T-cell (primary cell): ENCODE results near the gene BCR. TPM values are rescaled to one million over a fixed set of nuclear protein-coding genes. Genes with fewer than 3 reads are reported as not detected.
"Not testable (repeated sequence)": the region's sequence is repeated elsewhere in the genome, so short reads cannot be mapped to it uniquely, and the experiment has no call there.

ENCODE experiments used
- ATAC-seq, 4 experiments: fragments of 200-7000 bp in 3 of 4; fragments of 150-1000 bp in 1 of 4; cut with Tn5 transposase; replicated peaks in 1 of 4; 1 replicate in 3 of 4; 2 replicates in 1 of 4; pipeline ENCODE4 v1.10.0; 2021; ENCODE audit warnings: moderate library complexity in 3 of 4, mild to moderate bottlenecking in 2 of 4, moderate number of reproducible peaks in 1 of 4
- CTCF ChIA-PET, 2 donors: fragments of 300-600 bp; sonication (Branson Sonifier 250); formaldehyde crosslinking; loops; one replicate each; lab custom pipeline; 2022; ENCODE audit warnings: antibody characterized with exemption in 2 of 2; lab: Charles Lee
- POLR2A ChIA-PET, 2 donors: fragments of 300-600 bp; sonication (Branson Sonifier 250); formaldehyde crosslinking; loops; one replicate each; lab custom pipeline; 2022; ENCODE audit warnings: antibody characterized with exemption in 2 of 2; lab: Charles Lee
- DNase-seq, 35 experiments: peaks; one replicate each; pipeline versions ENCODE4 v3.0.0 to v3.0.0-alpha.2; 2013 to 2023
- H3K27ac ChIP-seq: one replicate; pipeline ENCODE4 v1.5.1; 2013; ENCODE audit warnings: low read length
- H3K27me3 ChIP-seq, 2 experiments: replicated peaks in 1 of 2; 1 replicate in 1 of 2; 2 replicates in 1 of 2; pipeline versions ENCODE4 v1.6.1 to v1.7.0; 2013; ENCODE audit warnings: low read length in 1 of 2, mixed read lengths in 1 of 2; ENCODE audit not compliant: control insufficient read depth in 2 of 2, insufficient read depth in 2 of 2; ENCODE audit errors: extremely low read depth in 1 of 2
- H3K36me3 ChIP-seq, 2 donors: 1 replicate in 1 of 2; 2 replicates in 1 of 2; pipeline versions ENCODE4 v1.6.1 to v1.7.0; 2013; ENCODE audit warnings: low read length in 1 of 2; ENCODE audit not compliant: control insufficient read depth in 2 of 2, insufficient read depth in 1 of 2; ENCODE audit errors: extremely low read depth in 1 of 2
- H3K4me1 ChIP-seq, 2 experiments: 1 replicate in 1 of 2; 2 replicates in 1 of 2; pipeline versions ENCODE4 v1.6.1 to v1.7.0; 2013; ENCODE audit warnings: low read length in 2 of 2, mixed read lengths in 1 of 2; ENCODE audit not compliant: insufficient read depth in 2 of 2, control insufficient read depth in 1 of 2; ENCODE audit errors: extremely low read depth in 1 of 2
- H3K4me3 ChIP-seq, 2 donors: 1 replicate in 1 of 2; 2 replicates in 1 of 2; pipeline versions ENCODE4 v1.5.1 to v1.7.0; 2013; ENCODE audit warnings: mild to moderate bottlenecking in 2 of 2, low read length in 1 of 2, moderate library complexity in 1 of 2; ENCODE audit not compliant: control insufficient read depth in 1 of 2; ENCODE audit errors: extremely low read depth in 1 of 2
- H3K9me3 ChIP-seq: 2 replicates; pipeline ENCODE4 v1.7.0; 2013
- H3K27ac Mint-ChIP-seq, 2 donors: one replicate each; pipeline ENCODE4 v1.8.0; 2020 to 2021; ENCODE audit warnings: mild to moderate bottlenecking in 2 of 2, mixed read lengths in 2 of 2
- H3K27me3 Mint-ChIP-seq, 2 donors: one replicate each; pipeline ENCODE4 v1.8.0; 2021 to 2022; ENCODE audit warnings: mixed read lengths in 2 of 2
- H3K36me3 Mint-ChIP-seq: one replicate; pipeline ENCODE4 v1.8.0; 2021; ENCODE audit warnings: mixed read lengths
- H3K4me1 Mint-ChIP-seq, 3 donors: one replicate each; pipeline ENCODE4 v1.8.0; 2020 to 2022; ENCODE audit warnings: mixed read lengths in 3 of 3, mild to moderate bottlenecking in 1 of 3
- H3K4me3 Mint-ChIP-seq, 3 donors: one replicate each; pipeline ENCODE4 v1.8.0; 2020 to 2022; ENCODE audit warnings: mild to moderate bottlenecking in 3 of 3, mixed read lengths in 3 of 3, moderate library complexity in 3 of 3
- H3K9me3 Mint-ChIP-seq, 3 donors: one replicate each; pipeline ENCODE4 v1.8.0; 2020 to 2022; ENCODE audit warnings: mixed read lengths in 3 of 3
- WGBS: methylation state at CpG from one replicate; pipeline ENCODE4 v1.1.5; 2013; ENCODE audit warnings: missing lambda C conversion rate; ENCODE audit not compliant: insufficient coverage; 5-methylcytosine and 5-hydroxymethylcytosine counted together
- total RNA-seq, 35 experiments: library from RNA in 6 of 35; stranded (reverse) in 6 of 35; fragments of 120-200 nt in 1 of 35; gene quantifications; one replicate each; pipeline versions ENCODE4 v1.2.1 to v1.2.4 and lab custom pipeline; 2013 to 2026

The BCR gene
- total RNA-seq (100 to 1,000 TPM in 1 of 5 donors, 10 to 100 TPM in 4; 74.6 to 103 (median 85.5) TPM), total RNA-seq (lab: John Stamatoyannopoulos, UW) (56.5 to 221 (median 149) reads per million in 29 experiments)
- 74.4 TPM for total RNA-seq (2013)

DNA sequence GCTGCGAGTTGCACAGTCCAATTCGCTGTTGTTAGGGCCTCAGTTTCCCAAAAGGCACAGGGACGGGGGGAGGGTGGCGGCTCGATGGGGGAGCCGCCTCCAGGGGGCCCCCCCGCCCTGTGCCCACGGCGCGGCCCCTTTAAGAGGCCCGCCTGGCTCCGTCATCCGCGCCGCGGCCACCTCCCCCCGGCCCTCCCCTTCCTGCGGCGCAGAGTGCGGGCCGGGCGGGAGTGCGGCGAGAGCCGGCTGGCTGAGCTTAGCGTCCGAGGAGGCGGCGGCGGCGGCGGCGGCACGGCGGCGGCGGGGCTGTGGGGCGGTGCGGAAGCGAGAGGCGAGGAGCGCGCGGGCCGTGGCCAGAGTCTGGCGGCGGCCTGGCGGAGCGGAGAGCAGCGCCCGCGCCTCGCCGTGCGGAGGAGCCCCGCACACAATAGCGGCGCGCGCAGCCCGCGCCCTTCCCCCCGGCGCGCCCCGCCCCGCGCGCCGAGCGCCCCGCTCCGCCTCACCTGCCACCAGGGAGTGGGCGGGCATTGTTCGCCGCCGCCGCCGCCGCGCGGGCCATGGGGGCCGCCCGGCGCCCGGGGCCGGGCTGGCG is at the start of gene BCR:
BCR (plus strand) TSS at position 209 of the 592 bp plus-strand sequence. CDS start 452 bp downstream, outside the sequence.
- POLR2A ChIA-PET = interaction anchor here in 1 of 2 donors (1.2 kb wide), 1 partner anchor 63 kb away, joined by 3 read pairs; no protein-coding TSS in a partner anchor
- H3K27ac ChIP-seq = peak within 1 kb of the TSS; percentile 47
- DNase-seq (peak in 34 of 35 experiments; percentile 30 to 80 (median 52)), ATAC-seq (peak; percentile 76 to 81 (median 78))
- Mint-ChIP-seq H3K4me1 (peaks cover 63 to 71% (median 68%) of the 10 kb centered on the region in 3 donors), H3K27ac (peak within 1 kb of the TSS; percentile 78 to 81), H3K9me3 (peaks cover 0 to 7% (median 0%) of the 10 kb centered on the region in 3 donors), H3K36me3 (peaks cover 2% of the 10 kb centered on the region), H3K4me3 (peak within 1 kb of the TSS; percentile 89 to 98 (median 90)), H3K27me3 (no peaks in the 10 kb centered on the region)
- CTCF ChIA-PET = interaction anchor here in 1 of 2 donors (0.7 to 2.5 kb wide), 6 partner anchors 21 to 435 kb away, joined by 3 to 6 read pairs (median 4); partner anchors contain the start of genes RAB36 and RSPH14
- peaks cover 0 to 2% of the 10 kb centered on the region in 2 experiments for H3K27me3 ChIP-seq
- no peaks in the 10 kb centered on the region for H3K36me3 ChIP-seq
- WGBS = under 1% methylated on average over 81 of the region's 88 CpGs
- H3K4me1 ChIP-seq = peaks cover 19 to 88% of the 10 kb centered on the region in 2 experiments
- no peaks in the 10 kb centered on the region for H3K9me3 ChIP-seq
- peak within 1 kb of the TSS; percentile 60 to 73 for H3K4me3 ChIP-seq

DNA sequence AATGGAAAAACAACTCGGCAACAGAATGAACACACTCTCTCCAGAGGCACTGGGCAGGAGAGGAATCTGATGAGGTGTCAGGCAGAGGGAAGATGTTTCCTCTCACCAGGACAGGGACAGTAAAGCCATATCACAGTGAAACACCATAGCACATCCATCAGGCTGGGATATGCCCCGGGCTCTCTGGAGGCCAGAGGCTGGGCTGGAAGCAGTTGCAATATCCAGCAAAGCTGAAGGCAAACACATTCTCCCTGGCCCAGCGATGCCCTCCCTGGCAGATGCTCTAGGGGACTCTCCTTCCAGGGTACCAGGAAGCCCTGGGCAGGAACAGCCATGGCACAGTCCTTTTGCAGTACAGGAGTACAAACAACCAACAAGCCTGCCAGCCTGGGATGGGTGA is 49.6 kb upstream of the BCR start:
- H3K4me3 Mint-ChIP-seq = no peak overlapping the region
- ChIA-PET CTCF (interaction anchor here (0.9 to 1.5 kb wide), 2 partner anchors 171 to 176 kb away, joined by 3 to 4 read pairs; no protein-coding TSS in a partner anchor), POLR2A (no interaction called here)
- no peak for ATAC-seq
- H3K9me3 ChIP-seq = no peaks in the 10 kb centered on the region
- no peak overlapping the region for H3K27ac Mint-ChIP-seq
- no peaks in the 10 kb centered on the region for H3K36me3 Mint-ChIP-seq
- DNase-seq = no peak
- peaks cover 0 to 5% (median 2%) of the 10 kb centered on the region in 3 donors for H3K4me1 Mint-ChIP-seq
- H3K9me3 Mint-ChIP-seq = no peaks in the 10 kb centered on the region
- no peak overlapping the region for H3K4me3 ChIP-seq
- no peak overlapping the region for H3K27ac ChIP-seq
- 79% methylated on average over 2 of the region's 3 CpGs for whole genome bisulfite sequencing
- H3K36me3 ChIP-seq = no peaks in the 10 kb centered on the region
- peaks cover 0 to 22% of the 10 kb centered on the region in 2 experiments for H3K4me1 ChIP-seq
- H3K27me3 Mint-ChIP-seq = peaks cover 0 to 2% of the 10 kb centered on the region in 2 donors
- H3K27me3 ChIP-seq = peaks cover 0 to 4% of the 10 kb centered on the region in 2 experiments

GRCh38 chr22:23131931-23132330 is 48.4 kb upstream of the BCR start:
- Mint-ChIP-seq H3K27me3 (peaks cover 0 to 2% of the 10 kb centered on the region in 2 donors), H3K36me3 (no peaks in the 10 kb centered on the region), H3K9me3 (no peaks in the 10 kb centered on the region), H3K4me1 (peaks cover 0 to 16% (median 5%) of the 10 kb centered on the region in 3 donors), H3K4me3 (no peak overlapping the region), H3K27ac (no peak overlapping the region)
- 97% methylated on average over 6 of the region's 6 CpGs for WGBS
- ATAC-seq (no peak), DNase-seq (no peak)
- no peak overlapping the region for H3K4me3 ChIP-seq
- peaks cover 2 to 34% of the 10 kb centered on the region in 2 experiments for H3K4me1 ChIP-seq
- ChIA-PET POLR2A (no interaction called here), CTCF (interaction anchor here (0.9 to 1.5 kb wide), 2 partner anchors 172 to 177 kb away, joined by 3 to 4 read pairs; no protein-coding TSS in a partner anchor)
- H3K9me3 ChIP-seq = no peaks in the 10 kb centered on the region
- H3K27me3 ChIP-seq = peaks cover 0 to 4% of the 10 kb centered on the region in 2 experiments
- no peak overlapping the region for H3K27ac ChIP-seq
- no peaks in the 10 kb centered on the region for H3K36me3 ChIP-seq

- Mint-ChIP-seq H3K27me3 (peaks cover 0 to 2% of the 10 kb centered on the region in 2 donors), H3K4me1 (peaks cover 0 to 22% (median 10%) of the 10 kb centered on the region in 3 donors), H3K36me3 (no peaks in the 10 kb centered on the region), H3K4me3 (no peak overlapping the region), H3K9me3 (no peaks in the 10 kb centered on the region), H3K27ac (no peak overlapping the region)
- 95% methylated on average over 4 of the region's 10 CpGs for WGBS
- DNase-seq = no peak
- H3K27me3 ChIP-seq = peaks cover 0 to under 1% of the 10 kb centered on the region in 2 experiments
- ChIA-PET POLR2A (no interaction called here), CTCF (interaction anchor here (0.6 to 1.5 kb wide), 6 partner anchors 10 to 730 kb away, joined by 3 to 4 read pairs (median 3); partner anchors contain the start of gene RSPH14 (in 1 of the 2))
- no peak overlapping the region for H3K27ac ChIP-seq
- no peaks in the 10 kb centered on the region for H3K36me3 ChIP-seq
- H3K9me3 ChIP-seq = no peaks in the 10 kb centered on the region
- ATAC-seq = no peak
- peaks cover 4 to 40% of the 10 kb centered on the region in 2 experiments for H3K4me1 ChIP-seq
- H3K4me3 ChIP-seq = no peak overlapping the region
These were observed 47.8 kb upstream of the BCR start for GRCh38 chr22:23132376-23133091.

- no peak overlapping the region for H3K27ac ChIP-seq
- ChIA-PET CTCF (no interaction called here), POLR2A (no interaction called here)
- Mint-ChIP-seq H3K27me3 (no peaks in the 10 kb centered on the region), H3K36me3 (no peaks in the 10 kb centered on the region), H3K27ac (peak overlapping the region in 1 of 2 donors; percentile 23), H3K4me3 (no peak overlapping the region), H3K4me1 (peaks cover 13 to 31% (median 22%) of the 10 kb centered on the region in 3 donors), H3K9me3 (no peaks in the 10 kb centered on the region)
- no peak for DNase-seq
- peaks cover 7 to 45% of the 10 kb centered on the region in 2 experiments for H3K4me1 ChIP-seq
- ATAC-seq = no peak
- H3K9me3 ChIP-seq = no peaks in the 10 kb centered on the region
- H3K27me3 ChIP-seq = no peaks in the 10 kb centered on the region
- no peaks in the 10 kb centered on the region for H3K36me3 ChIP-seq
- no peak overlapping the region for H3K4me3 ChIP-seq
- WGBS = 97% methylated on average over 8 of the region's 10 CpGs
These were observed 46.4 kb upstream of the BCR start for GRCh38 chr22:23133922-23134321.

DNA sequence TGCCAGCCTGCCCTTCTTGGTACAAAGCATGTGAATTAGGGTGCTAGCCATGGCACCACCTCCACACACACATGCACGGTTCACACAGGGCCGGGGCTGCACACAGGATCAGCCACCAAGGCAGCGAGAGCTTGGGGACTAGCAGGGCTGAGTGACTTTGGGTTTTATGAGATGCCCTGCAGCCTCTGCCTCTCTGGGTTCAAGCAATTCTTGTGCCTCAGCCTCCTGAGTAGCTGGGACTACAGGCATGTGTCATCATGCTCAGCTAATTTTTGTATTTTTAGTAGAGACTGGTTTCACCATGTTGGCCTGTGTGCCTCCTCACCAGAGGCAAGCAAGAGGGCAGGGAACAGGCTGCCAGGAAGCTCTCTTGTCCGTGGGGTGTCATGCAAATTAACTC is 43.3 kb upstream of the BCR start:
- WGBS = no CpG with 5 or more reads among the region's 4 CpGs
- H3K4me1 Mint-ChIP-seq = peaks cover 27 to 55% (median 42%) of the 10 kb centered on the region in 3 donors
- H3K9me3 Mint-ChIP-seq = not testable (repeated sequence)

More for the DNA sequence above, 43.3 kb upstream of the BCR start:
- H3K36me3 ChIP-seq, DNase-seq, H3K36me3 Mint-ChIP-seq, ATAC-seq, H3K27me3 Mint-ChIP-seq, H3K4me3 Mint-ChIP-seq, POLR2A ChIA-PET, H3K4me3 ChIP-seq, H3K27me3 ChIP-seq, H3K9me3 ChIP-seq: not testable (repeated sequence)
- peak overlapping the region; percentile 96 to 98 for H3K27ac Mint-ChIP-seq
- Histone ChIP-seq H3K4me1 (peaks cover 18 to 74% of the 10 kb centered on the region in 2 experiments), H3K27ac (peak overlapping the region; percentile 91)
- CTCF ChIA-PET = interaction anchor here in 1 of 2 donors (1.0 to 1.4 kb wide), 2 partner anchors 36 to 106 kb away, joined by 3 to 4 read pairs; no protein-coding TSS in a partner anchor
